ENCODE data around the gene ATP13A4.

DNA sequence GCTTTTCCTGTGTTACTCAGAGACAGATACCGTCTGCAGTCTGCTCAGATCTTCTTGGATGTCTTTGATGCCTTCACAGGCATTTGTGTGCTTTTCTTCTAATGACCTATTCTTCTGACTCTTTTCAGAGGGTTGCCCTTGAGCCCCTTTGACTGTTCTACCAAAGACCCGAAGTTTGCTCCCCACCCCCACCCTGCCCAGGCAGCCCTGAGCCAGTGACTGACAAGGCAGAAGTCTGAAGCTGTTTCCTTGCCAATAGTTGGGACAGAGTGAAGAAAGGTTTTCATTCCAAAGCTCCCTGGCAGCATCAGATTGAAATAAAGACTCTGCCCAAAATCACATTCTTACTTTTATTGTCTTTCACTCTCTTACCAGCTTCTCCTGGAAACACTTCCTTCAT lies 167.1 kb downstream of the ATP13A4 start:
- no peak for TF ChIP-seq PATZ1 (CRISPR knock-in tag; IDR thresholded peaks at IDR 0.05; ENCODE audit: borderline replicate concordance)
- no peak for TF ChIP-seq RARB (CRISPR knock-in tag; IDR thresholded peaks at IDR 0.05)
- TF ChIP-seq CSRNP3 (CRISPR knock-in tag; IDR thresholded peaks at IDR 0.05): no peak
- TF ChIP-seq ZC3H10 (CRISPR knock-in tag; IDR thresholded peaks at IDR 0.05): no peak
- TF ChIP-seq CSDC2 (CRISPR knock-in tag; IDR thresholded peaks at IDR 0.05): no peak
